Measurements from ENCODE around the gene ADAMTS2. TPM values are rescaled to one million over a fixed set of nuclear protein-coding genes. Genes with fewer than 3 reads are reported as not detected.

Gene ADAMTS2
- total RNA-seq, 1 experiment from 2014 or later = 0.60 TPM

DNA sequence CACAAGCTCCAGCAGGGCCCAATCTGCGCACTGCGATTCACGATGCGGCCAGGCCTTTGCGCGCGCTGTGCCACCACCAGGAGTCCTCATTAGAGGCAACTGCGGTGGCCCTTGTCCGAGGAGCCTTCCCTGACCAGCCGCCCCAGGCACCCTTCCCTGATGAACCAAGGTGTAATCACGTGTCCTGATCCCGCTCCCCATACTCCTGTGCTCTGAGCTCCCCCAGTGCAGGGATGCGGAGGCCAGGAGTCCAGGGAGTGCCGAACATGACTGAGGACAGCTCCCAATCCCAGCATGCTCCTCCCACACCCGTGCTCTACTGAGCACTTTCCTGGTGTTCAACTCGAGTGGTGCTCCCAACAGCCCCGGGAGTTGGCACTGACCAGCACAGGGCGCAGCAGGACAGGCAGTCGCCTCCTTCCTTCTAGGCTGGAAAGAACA lies 150.3 kb downstream of the ADAMTS2 start:
- DNase-seq (ENCODE audit: low read depth) = no peak

DNA sequence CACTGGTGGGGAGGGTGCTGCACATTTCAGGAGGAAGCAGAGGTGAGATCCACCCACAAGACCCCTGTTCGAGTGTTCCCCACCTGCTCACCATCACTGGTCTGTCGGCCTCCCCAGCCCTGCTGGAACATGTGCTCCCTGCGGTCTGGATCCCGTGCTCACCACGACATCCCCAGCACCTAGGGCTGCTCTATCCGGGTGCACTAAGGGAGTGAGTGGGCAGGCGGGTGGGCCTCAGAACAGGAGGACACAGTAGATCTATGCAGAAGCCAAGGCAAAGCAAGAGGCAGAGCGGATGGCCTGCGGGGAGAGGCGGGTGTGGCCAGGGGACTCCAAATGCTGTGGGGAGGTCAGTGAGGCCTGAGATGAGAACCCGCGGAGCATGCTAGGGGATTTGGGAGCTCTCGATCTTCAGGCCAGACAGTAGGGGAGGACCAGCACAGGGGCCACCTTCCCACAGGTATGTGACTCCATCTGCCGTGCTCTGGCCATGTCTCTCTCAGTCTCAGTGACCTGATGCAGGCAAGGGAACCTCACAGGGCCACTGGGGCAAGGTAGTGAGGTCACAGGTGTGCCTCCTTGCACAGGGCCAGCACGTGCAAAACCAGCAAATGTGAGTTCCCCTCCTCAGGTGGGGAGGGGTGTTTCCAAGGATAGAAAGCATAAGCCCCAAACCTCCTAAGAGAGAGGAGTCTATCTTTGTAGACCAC lies 150.9 kb downstream of the ADAMTS2 start:
- DNase-seq (ENCODE audit: low read depth) = no peak

DNA sequence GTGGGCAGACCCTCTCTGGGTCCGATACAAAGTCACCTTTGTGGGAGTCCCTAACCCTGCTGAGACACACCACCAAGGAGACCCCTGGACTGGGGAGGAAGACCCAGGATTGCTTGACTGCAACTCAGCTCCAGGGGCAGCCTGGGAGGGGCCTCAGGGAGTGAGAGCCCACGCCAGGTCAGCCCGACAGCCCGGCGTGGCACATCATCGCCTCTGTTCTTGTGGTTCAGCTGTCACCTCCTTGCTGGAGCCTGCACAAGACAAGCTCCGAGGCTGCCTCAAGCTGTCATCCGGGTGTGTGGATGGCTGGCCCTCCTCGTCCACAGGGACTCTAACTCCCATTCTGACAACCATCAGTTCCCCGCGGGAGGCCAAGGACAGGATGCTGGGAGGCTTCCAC lies 151.5 kb downstream of the ADAMTS2 start:
- DNase-seq (ENCODE audit: low read depth) = no peak

DNA sequence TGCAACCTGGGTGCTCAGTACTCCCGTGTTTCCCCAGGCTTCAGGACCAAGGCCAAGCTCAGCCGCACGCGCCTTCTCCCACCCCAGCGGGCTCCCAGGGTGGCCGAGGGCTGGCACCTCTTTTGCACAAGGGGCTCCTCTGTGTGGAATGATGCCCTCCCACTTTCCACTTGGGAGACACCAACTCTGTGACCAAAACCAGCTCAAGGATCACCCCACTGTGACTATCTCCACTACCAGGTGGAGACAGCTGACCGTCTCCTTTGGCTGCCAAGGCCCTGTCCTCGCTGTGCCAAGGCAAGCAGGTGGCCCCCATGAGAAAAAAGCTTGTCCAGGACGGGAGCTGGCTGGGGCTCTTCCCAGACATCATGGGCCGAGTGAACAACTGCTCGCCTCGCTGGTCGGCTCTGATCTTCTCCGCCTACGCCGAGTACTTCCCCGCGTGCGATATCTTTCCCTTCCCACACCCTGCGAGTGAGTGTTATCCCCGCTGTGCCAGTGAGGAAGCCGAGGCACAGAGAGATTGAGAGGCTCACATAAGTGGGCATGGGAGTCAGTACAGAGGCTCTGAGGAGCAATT lies 152.3 kb downstream of the ADAMTS2 start:
- no peak for DNase-seq (ENCODE audit: low read depth)

DNA sequence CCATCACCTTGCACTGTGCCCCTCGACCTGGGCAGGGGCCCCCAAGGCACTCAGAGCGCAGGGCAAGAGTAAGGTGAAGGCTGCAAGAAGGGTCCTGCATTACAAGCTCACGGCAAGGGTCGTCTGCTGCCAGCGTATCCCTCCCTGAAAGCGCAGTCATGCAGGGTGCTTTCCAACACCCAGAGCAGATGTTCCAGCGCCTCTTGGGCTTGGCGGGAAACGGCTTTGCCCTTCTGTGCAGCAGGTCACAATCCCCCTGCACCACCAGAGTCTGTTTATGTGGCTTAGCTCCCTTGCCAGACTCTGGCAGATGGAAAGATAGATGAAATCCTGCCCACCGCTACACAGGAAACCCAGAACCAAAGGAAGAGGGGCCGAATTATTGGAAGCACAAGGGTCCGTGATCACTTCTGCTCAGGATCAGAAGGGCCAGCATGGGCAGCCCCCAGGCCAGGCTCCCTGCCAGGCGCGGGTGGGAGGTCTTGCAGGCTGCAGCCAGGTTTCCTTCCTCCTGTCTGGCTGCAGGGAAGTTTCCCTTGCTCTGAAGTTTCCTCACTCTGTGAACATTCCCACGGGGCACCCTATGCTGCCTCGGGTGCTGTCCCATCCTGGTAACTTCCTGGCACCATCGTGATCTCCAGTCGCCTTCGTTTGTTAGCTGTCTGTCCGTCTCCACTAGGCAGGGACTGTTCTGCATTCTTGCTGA lies 152.9 kb downstream of the ADAMTS2 start:
- DNase-seq (ENCODE audit: low read depth) = no peak

DNA sequence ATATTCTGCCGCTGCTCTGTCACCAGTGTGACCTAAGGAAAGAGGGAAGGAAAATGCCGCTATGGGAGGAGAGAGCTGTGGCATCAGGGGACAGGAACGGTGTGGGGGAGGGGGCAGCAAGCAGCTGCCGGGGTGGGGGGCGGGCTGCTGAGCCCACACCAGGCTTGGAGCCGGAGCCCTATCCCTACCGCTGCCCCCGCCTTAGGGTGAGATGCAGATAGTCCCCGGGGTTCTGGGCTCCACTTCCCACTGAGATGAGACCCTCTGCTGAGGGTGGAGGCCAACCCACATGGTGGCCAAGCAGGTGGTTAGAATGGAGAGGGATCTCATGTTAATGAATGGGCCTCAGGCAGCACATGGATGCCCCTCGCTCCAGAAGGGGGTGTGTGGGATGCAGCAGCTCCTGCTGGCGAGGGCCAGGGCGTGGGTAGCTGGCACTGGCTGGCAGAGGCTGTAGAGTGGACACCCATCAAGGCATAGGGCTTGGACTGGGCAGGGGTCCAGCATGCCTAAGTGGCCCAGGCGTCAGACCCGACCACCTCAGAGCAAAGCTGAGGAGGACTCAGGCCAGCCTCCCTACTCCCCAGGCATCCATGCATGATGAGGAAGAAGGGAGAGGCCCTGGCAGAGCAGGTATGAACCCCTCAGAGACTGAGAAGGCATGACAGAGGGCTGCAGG lies 153.6 kb downstream of the ADAMTS2 start:
- DNase-seq (ENCODE audit: low read depth) = no peak

DNA sequence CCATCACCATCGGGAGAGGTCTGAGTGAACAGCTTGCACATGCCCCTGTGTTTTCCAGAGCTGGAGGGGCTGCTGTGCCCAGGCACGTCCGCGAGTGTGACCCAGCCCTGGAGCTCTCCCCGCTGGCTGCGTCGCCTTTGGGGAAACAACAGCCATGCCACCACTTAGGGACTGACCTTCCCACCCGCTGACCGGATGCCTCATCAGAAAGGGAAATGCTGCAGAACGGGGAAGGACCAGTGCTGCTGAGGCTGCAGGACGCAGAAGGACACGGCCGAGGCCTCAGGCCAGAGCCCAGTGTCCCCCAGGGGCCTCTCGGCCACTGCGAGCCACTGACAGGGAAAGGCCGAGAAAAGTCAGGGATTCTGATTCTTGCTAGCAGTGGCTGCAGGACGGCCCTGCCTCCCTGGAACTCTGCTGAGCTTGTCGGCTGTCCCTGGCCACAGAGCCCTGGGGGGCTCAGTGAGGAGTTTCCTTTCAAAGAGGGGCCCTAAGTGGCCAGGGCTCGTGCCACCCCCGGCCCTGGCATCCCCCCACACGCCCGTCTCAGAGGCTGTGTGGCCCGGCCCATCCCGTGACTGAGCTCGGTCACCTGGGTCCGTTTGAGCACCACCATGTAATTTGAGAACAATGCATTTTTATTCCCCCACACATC lies 154.3 kb downstream of the ADAMTS2 start:
- DNase-seq (ENCODE audit: low read depth) = no peak

DNA sequence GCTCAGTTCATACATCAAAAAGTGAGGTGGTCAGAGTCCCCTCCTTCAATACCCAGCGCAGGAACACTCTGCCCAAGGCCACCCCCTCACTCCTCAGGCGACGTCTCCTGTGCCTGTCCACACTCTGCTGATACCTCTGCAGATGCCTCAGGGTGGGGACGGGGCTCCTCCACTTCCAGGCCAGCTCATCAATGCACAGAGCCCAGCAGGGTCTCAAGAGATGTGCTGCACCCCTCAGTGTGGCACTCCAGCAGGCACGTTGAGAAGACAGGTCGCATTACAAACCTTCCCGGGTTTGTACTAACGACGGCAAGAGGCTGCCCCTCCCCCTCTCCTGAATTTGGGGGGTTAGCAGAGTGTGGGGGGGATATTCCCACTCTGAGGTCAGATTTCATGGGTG lies 156.6 kb downstream of the ADAMTS2 start:
- DNase-seq (ENCODE audit: low read depth) = no peak

DNA sequence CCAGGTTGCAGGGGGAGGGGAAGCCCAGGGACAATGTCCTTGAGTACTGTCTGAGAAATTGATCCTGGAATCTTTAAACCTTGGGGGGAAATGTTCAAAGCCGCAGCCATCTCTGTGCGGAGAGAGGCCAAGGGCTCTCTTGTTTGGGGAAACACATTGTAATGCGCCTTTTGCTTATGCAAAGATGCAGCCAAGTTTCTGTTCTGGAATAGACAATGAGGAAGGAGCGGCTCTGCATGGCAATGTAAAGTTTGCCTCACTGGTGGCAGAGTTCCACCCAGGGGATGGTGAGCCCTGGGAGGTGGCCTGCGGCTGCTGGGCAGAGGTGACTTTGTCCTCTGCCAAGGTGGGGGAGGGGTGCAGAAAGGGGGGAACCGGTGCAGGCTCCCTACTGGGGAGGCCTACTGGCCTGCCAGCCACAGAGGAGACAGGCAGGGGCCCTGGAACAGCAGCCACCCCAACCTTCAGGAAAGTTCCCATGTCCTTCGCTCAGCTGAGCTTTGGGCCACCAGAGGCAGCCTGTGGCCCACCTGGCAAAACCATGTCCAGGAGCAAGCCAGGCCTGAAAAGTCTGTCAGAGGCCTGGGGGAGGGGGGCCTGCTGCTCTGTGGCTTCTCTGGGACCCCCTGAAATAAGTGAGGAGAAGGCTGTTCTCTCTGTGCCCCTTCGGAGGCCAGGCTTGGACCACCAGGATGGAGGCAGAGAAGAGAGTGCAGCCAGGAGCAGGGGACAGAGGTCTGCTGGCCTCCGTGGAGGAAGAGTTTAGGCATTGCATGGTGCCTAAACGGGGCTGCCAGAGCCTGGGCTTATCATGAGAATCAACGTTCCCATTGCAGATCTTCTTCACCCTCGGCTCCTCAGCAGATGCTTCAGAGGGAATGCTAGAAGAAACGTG lies 157.3 kb downstream of the ADAMTS2 start:
- DNase-seq (ENCODE audit: low read depth) = no peak

DNA sequence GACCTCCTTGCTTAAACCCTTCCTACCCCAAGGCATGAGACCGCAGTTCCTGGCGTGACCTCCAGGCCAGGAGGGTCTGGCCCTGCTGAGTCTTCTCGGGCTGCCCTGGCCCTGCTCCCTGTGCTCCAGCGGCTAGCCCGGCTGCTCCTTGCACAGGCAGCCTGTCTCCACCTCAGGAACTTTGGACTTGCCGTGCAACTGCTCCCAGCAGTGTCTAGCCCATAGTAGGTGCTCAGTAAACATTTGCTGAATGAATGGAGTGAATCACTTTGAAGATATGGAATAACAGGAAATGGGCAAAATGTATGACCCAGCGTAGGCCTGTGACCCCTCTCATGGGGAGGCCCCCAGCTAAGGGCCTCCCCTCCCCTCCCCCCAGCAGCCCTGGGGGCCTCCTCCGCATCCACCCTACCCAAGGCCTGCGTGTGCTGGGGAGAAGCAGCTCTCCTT lies 158.0 kb downstream of the ADAMTS2 start:
- no peak for DNase-seq (ENCODE audit: low read depth)

DNA sequence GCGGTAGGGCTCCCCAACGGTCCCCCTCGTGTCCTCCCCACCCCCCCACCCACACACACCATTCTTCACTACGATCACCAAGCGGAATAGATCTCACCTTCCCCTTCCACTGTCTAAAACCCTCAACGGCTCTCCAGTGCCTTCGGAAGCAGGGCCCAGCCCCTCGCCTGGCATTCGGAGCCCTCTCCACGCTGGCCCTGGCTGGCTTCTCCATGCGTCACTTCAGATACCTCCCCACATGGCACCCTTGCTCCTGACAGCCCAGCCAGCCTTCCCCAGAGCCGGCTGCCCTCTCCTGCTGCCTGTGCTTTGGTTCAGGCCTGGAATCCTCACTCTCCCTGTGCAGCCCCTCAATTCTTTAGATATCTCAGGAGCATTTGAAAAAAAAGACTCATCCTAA lies 158.5 kb downstream of the ADAMTS2 start:
- no peak for DNase-seq (ENCODE audit: low read depth)

DNA sequence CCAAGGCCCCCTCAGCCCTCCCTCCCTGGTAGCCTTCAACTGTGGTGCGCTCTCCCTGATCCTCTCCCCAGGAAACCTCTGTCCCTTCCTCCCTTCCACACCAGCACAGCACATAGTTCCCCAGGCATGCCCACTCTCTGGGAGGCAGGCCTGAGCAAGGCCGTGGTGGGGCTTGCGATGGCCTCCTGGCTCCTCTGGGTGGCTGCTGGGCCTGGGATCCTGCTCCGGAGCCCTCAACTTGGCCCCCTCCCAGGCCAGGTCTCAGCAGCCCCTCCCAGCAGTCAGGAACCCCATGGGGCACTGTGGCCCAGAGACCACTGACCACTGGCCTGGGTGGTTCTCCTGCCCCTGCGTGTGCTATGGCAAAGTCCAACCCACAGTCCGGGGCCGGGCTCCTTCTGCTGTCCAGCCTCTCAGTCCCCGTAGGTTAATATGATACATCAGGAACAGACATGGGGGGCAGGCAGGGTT lies 159.3 kb downstream of the ADAMTS2 start:
- DNase-seq (ENCODE audit: low read depth) = no peak

DNA sequence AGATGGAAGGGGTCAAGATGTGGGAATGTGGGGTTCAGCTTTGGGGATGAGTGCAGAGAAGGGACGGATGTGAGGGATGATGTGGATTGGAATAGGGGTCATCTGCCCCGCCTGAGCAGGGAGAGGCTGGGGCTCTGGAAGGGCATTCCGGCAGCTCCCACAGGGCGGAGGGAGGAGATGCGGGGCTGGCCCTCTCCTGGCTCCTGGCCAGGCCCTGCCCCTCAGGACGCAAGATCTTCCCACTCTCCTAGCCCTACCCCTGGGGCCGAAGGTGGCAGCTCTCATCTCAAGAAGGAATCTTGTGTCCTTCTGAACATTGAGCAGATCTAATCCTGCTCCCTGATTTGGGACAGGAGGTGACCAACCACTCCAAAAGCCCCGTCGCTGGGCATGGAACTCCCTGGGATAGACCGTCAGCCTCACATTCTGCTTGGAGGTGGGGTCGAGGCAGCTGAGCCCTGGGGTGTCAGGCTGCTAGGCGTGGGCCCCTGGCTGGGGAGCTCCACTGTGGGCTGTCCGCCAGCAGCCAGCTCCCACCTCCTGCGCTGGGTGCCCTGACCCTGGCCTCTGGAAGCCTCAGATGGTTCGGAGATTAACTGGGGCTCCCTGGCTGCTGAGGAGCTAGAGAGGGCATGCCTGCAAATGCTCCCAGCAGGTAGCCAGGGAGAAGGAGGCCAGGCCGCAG lies 159.9 kb downstream of the ADAMTS2 start:
- no peak for DNase-seq (ENCODE audit: low read depth)

DNA sequence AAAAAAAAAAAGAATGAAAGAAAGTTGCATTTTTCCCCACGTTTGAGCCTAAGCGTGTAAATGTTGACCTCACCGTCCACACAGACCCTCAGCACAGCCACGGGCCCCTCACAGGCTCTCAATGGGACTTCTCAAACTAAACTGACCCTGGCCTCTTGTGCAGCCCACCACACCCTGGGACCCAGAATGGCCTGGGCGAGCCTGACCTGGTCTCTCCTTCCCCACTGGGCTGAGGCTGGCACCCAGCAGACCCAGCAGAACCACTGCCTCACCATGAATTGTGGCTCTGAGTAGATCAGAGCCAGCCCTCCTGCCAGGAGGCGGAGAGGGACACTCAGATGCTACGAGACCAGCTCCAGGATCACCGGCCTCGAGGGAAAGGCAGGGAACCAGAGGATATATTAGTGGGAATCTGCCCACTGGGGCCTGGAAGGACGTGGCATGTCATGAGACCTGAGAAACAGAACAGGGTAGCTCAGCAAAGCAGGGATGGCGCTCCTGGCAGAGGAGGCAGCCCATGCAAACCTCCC lies 160.7 kb downstream of the ADAMTS2 start:
- DNase-seq (ENCODE audit: low read depth) = no peak

DNA sequence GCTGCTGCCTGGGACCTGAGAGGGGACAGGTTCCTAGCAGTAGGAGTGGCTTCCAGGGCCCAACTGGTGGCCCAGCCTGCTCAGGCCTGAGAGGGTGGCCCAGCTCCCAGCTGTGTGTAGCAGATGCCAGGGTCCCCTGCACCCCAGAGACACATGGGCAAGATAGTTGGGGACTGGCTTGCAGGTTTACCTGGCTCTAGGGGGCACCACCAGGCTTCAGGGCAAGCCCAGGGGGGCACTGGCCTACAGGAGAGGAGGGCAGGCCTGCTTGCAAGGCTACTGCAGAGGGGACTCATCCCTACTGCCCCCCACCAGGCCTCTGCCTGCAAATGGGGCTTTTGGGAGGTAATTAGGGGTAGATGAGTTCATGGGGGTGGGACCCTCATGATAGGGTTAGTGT lies 161.8 kb downstream of the ADAMTS2 start:
- no peak for DNase-seq (ENCODE audit: low read depth)

DNA sequence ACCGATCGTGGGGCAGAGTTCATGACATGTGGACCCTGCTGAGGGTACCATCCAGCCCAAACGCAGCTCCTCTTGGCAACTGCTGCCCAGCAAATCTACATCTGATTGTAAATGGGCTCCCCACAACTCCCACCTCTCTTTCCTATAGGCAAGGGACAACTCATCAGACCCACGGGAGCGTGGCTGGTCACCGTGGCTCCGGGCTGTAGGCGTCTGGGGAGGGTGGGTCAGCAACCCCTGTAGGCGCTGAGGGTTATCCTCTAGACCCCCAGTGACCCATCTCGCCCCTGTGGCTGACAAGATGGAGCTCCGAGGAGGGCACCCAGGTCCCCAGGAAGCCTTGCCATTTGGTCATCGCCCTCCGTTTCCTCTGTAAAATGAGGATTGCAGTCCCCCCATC lies 162.7 kb downstream of the ADAMTS2 start:
- DNase-seq (ENCODE audit: low read depth) = no peak

DNA sequence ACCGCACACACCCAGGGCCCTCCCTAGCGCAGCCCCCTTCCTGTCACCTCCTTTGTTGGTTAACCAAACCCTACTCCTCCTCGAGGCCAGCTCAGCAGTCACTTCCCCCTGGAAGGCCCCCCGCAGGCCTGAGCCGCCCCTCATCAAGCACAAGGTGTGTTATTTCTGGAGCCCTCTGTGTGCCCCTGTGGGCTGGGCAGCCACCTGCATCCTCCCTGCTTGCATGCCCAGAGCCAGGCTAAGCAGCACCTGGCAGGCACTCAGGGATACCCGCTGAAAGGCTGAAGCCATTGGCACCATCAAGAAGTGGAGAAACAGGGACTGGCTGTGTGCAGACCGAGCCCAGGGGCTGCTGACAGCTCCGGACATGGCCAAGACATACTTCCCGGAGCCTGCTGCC lies 163.3 kb downstream of the ADAMTS2 start:
- no peak for DNase-seq (ENCODE audit: low read depth)

DNA sequence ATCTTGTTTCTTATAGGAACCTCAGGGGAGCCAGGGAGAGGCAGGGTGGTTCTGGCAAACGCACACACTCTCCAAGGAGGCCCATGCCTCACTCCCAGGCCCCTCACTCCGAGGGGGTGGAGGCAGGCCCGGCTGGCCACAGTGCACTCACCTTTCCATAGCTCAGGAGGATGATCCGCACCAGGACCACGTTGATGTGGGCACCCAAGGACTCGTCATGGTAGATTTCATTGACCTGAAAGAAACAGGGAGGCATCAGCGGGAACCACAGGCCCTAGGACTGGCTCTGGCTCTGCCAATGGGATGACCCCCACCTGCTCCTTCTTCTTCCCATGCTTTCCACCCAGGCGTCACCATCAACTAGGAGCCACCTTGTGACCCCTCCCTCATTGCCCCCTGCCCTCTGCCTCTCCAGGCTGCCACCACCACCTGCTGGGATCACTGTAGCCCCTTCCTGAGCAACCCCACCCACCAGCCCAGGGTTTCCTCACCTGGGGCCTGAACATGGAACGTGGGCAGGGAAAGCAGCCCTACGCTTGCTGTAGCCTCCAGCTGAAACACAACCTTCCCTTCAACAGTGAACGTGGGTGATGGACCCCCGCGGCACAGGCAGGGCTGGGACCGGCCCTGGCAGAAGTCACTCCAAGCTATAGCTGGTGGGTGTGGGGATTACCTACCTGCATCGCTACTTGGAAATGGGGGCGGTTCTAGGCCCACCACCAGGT lies 164.2 kb downstream of the ADAMTS2 start:
- no peak for DNase-seq (ENCODE audit: low read depth)

DNA sequence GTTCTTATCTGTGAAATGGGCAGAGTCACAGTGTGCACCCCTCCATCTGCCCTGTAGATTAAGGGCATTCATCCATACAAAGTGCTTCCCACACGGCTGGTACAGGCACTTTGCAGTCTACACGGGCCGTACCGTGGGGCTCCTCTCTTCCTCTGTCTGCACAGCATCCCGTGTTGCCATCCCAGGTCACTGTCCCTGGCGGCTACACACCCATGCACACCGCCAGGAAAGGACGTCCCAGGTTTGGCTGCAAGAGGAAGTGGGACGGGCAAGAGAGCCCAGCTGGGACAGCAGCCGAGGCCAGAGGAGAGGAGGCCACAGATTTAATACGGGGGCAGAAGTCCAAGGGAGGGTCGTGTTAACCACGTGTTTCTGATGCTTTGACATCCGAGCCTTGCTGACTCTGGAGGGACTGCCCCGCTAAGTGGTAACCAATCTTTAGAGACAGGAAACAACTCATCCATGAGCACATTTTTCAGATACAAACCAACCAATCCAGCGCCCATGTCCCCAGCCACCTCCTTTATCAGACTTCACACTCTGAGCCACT lies 165.1 kb downstream of the ADAMTS2 start:
- DNase-seq (ENCODE audit: low read depth) = no peak

All from RPMI7951 (cell line).